Measurements from ENCODE around the gene SUN1. TPM values are rescaled to one million over a fixed set of nuclear protein-coding genes. Genes with fewer than 3 reads are reported as not detected.

Gene SUN1
- total RNA-seq, 1 donor from 2014 or later = 121 TPM

DNA sequence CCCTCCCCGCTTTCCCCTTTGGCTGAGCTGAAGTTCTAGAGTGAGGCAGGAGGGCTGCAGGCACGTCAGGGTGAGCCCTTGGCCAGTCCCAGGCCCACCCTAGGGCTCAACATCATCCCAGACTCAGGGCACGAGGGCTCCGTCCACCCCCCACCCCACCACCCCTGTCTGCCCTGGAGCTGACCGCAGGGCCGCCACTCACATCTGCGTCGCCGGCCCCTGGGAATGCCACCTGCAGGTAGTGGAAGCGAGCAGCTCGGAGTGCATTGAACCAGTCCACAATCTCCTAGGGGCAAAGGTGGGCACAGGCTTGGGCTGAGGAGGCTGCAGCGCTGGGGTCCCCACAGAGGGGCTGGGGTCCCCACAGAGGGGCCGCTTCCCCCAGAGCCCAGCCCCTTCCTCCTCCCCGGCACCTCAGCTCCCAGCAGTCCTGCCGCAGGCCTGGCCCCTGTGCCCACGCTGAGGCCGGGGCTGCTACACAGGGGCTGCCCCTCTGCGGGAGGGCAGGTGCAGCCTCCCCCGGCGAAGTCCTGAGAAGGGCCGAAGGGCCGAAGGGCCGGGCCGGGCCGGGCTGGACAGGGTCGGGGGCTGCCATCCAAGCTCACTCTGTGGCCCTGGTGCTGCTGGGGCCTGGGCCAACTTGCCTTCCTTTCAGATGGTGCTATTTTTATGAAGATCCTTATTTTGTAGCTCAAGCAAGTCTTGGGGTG lies 68.2 kb downstream of the SUN1 start:
- H3K4me1 Mint-ChIP-seq (ENCODE audit: unreplicated experiment) = no peaks in the 10 kb centered on the region
- peaks cover 15% of the 10 kb centered on the region for H3K27me3 Mint-ChIP-seq
- no peak overlapping the region for H3K27ac Mint-ChIP-seq
- H3K36me3 Mint-ChIP-seq = peaks cover 5% of the 10 kb centered on the region
- no peaks in the 10 kb centered on the region for H3K9me3 Mint-ChIP-seq
- no peak overlapping the region for H3K4me3 Mint-ChIP-seq
- TF ChIP-seq, protein P1, sequence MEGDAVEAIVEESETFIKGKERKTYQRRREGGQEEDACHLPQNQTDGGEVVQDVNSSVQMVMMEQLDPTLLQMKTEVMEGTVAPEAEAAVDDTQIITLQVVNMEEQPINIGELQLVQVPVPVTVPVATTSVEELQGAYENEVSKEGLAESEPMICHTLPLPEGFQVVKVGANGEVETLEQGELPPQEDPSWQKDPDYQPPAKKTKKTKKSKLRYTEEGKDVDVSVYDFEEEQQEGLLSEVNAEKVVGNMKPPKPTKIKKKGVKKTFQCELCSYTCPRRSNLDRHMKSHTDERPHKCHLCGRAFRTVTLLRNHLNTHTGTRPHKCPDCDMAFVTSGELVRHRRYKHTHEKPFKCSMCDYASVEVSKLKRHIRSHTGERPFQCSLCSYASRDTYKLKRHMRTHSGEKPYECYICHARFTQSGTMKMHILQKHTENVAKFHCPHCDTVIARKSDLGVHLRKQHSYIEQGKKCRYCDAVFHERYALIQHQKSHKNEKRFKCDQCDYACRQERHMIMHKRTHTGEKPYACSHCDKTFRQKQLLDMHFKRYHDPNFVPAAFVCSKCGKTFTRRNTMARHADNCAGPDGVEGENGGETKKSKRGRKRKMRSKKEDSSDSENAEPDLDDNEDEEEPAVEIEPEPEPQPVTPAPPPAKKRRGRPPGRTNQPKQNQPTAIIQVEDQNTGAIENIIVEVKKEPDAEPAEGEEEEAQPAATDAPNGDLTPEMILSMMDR (conservative IDR thresholded peaks at IDR 0.05) = no peak
- no peak for DNase-seq (ENCODE audit: extremely low spot score, unreplicated experiment)

DNA sequence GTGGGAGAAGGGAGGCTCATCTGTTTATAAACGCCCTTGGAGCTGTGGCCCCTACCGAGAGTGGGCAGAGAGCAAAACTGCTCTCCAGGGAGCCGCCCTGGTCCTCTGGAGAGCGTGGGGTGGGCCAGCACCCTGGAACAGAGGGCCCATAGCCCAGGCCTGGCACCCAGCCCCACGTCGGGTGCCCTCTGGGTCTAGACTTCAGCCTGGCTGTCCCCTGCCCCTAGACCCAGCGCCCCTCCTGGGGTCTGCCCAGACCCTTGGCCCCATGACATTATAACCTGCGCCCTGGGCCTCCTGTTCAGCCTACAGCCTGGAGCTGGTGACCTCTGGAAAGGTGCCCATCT lies 68.7 kb downstream of the SUN1 start:
- no peak overlapping the region for H3K4me3 Mint-ChIP-seq

DNA sequence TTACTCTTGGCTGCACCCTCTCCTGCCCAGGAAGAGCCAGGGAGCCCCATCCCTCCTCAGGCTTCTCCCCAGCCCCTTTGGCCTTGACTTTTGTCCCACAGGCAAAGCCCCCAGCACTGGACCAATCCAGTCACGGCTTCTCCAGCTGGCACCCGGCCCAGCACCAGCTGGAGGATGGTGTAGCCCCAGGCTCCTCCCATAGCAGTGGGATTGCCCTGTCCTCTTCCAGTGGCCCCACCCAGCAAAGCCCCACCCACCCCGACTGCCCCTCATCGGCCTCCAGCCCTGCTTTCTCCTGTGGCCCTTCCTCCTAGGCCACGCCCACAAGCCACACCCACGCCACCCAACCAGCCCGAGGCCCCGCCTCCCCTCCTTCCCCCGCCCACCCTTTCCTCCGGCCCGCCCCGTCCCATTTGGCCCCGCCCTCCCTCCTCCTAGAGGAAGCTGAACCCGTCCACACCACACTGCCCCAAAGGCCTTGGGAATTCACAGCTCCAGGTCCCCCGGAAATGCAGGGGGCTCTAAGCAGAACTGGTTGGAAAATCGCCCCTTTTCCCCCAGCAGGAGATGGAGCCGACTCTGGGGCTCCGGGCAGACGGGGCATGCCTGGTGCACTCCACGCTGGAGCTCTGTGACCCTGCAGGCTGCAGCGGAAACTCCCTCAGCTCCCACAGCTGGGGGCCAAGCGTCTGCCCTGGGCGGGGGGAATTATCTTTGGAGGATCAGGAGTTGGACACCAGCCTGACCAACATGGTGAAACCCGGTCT lies 69.3 kb downstream of the SUN1 start:
- H3K4me1 Mint-ChIP-seq (ENCODE audit: unreplicated experiment) = no peaks in the 10 kb centered on the region
- TF ChIP-seq, protein P1 (conservative IDR thresholded peaks at IDR 0.05) = no peak
- peaks cover 15% of the 10 kb centered on the region for H3K27me3 Mint-ChIP-seq
- H3K27ac Mint-ChIP-seq = no peak overlapping the region
- no peak for DNase-seq (ENCODE audit: extremely low spot score, unreplicated experiment)
- H3K9me3 Mint-ChIP-seq = no peaks in the 10 kb centered on the region
- H3K36me3 Mint-ChIP-seq = no peaks in the 10 kb centered on the region
- no peak overlapping the region for H3K4me3 Mint-ChIP-seq

More for the DNA sequence above, 68.7 kb downstream of the SUN1 start:
- H3K9me3 Mint-ChIP-seq = no peaks in the 10 kb centered on the region
- no peak for DNase-seq (ENCODE audit: extremely low spot score, unreplicated experiment)
- TF ChIP-seq, protein P1 (conservative IDR thresholded peaks at IDR 0.05) = no peak
- H3K36me3 Mint-ChIP-seq = peaks cover 4% of the 10 kb centered on the region
- H3K27me3 Mint-ChIP-seq = peaks cover 15% of the 10 kb centered on the region
- H3K4me1 Mint-ChIP-seq (ENCODE audit: unreplicated experiment) = no peaks in the 10 kb centered on the region
- no peak overlapping the region for H3K27ac Mint-ChIP-seq

DNA sequence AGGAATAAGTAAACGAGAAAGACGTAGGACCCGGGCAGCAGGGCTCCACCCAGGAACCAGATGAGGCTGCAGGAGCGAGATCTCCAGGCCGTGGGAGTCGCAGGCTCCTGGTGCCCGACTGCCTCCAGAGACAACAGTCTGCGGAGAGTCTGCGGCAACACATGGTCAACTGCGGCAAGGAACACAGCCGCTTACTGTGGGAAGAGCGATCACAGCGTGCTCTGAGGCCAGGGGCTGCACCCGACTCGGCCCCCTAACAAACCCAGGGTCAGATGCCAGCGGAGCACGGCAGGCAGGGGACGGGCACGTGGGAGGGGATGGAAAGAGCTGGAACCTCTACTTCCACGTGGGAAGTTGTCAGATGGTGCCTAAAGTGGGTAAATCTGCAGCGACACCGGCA lies 70.7 kb downstream of the SUN1 start:
- Mint-ChIP-seq H3K36me3 (no peaks in the 10 kb centered on the region), H3K4me3 (no peak overlapping the region), H3K27me3 (peaks cover 15% of the 10 kb centered on the region), H3K4me1 (ENCODE audit: unreplicated experiment) (no peaks in the 10 kb centered on the region), H3K27ac (no peak overlapping the region), H3K9me3 (no peaks in the 10 kb centered on the region)
- DNase-seq (ENCODE audit: extremely low spot score, unreplicated experiment) = no peak
- TF ChIP-seq, protein P1 (conservative IDR thresholded peaks at IDR 0.05) = no peak

DNA sequence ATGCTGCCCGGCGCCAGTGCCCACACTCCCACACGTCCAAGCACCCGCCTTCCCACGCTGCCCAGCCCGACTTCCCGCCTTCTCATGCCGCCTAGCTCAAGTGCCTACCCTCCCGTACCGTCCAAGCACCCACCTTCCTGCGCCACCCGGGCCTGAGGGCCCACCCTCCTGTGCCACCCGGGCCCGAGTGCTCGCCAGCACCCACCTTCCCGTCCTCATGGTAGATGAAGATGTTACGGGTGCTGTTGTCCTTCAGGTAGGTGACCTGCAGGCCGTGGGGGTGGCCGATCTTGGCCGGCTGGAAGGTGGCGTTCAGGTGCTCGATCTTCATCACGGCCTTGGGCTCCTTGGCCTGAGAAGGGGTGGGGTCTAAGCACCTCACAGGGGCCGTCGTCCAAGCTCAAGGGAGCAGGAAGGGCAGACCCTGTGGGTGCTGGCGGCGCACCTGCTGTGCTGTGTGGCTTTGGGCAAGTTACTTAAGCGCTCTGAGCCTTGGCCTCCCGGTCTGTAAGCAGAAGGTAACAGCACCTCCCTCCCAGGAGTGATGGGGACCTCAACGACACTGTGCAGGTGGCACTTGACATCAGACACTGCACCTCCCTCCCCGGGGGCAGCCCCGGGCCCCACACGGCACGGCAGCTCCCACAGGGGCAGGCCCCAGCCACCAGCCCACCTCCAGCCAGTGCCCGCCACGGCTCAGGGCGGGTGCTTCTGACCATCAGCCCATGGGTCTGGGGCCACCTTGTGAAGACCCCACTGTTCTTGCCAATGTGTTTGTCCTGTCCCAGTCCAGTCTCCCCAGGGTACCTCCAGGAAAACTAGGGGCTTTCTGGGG lies 71.9 kb downstream of the SUN1 start:
- no peak for DNase-seq (ENCODE audit: extremely low spot score, unreplicated experiment)
- Mint-ChIP-seq H3K27me3 (peaks cover 15% of the 10 kb centered on the region), H3K4me3 (no peak overlapping the region), H3K9me3 (no peaks in the 10 kb centered on the region), H3K36me3 (no peaks in the 10 kb centered on the region), H3K4me1 (ENCODE audit: unreplicated experiment) (no peaks in the 10 kb centered on the region), H3K27ac (no peak overlapping the region)
- TF ChIP-seq, protein P1 (conservative IDR thresholded peaks at IDR 0.05) = no peak
